ENCODE results near the gene TMIE.

The TMIE gene

GRCh38 chr3:46675843-46676567 is 25.2 kb upstream of the TMIE start:
- TF ChIP-seq CTCF (IDR thresholded peaks at IDR 0.05; ENCODE audit: extremely low read depth, missing control alignments) = no peak

GRCh38 chr3:46676601-46677410 is 24.4 kb upstream of the TMIE start:
- TF ChIP-seq CTCF (IDR thresholded peaks at IDR 0.05; ENCODE audit: extremely low read depth, missing control alignments) = no peak
- DNase-seq (ENCODE audit: low spot score) = no peak

More at GRCh38 chr3:46675843-46676567, 25.2 kb upstream of the TMIE start:
- DNase-seq (ENCODE audit: low spot score) = no peak

- no peak for TF ChIP-seq CTCF (IDR thresholded peaks at IDR 0.05; ENCODE audit: extremely low read depth, missing control alignments)
- no peak for DNase-seq (ENCODE audit: low spot score)
These were observed 23.8 kb upstream of the TMIE start for GRCh38 chr3:46677411-46677726.

GRCh38 chr3:46678280-46678679 is 22.9 kb upstream of the TMIE start:
- TF ChIP-seq CTCF (IDR thresholded peaks at IDR 0.05; ENCODE audit: extremely low read depth, missing control alignments) = no peak
- no peak for DNase-seq (ENCODE audit: low spot score)

- DNase-seq (ENCODE audit: low spot score) = no peak
- TF ChIP-seq CTCF (IDR thresholded peaks at IDR 0.05; ENCODE audit: extremely low read depth, missing control alignments) = no peak
These were observed 21.5 kb upstream of the TMIE start for GRCh38 chr3:46679681-46680080.

- no peak for DNase-seq (ENCODE audit: low spot score)
- TF ChIP-seq CTCF (IDR thresholded peaks at IDR 0.05; ENCODE audit: extremely low read depth, missing control alignments) = no peak
These were observed 20.8 kb upstream of the TMIE start for GRCh38 chr3:46680298-46680826.

GRCh38 chr3:46681387-46681786 is 19.8 kb upstream of the TMIE start:
- no peak for TF ChIP-seq CTCF (IDR thresholded peaks at IDR 0.05; ENCODE audit: extremely low read depth, missing control alignments)
- DNase-seq (ENCODE audit: low spot score) = no peak
